SK-N-SH treated with all-trans-retinoic acid at 6 μM for 48 hours (cell line): Measurements from ENCODE around the gene MYLIP.

ENCODE experiments used
- ATAC-seq: fragments of 200-7000 bp; cut with Tn5 transposase; 3 replicates; pipeline ENCODE4 v1.9.1; 2020; ENCODE audit warnings: mild to moderate bottlenecking, moderate library complexity
- ARNTL ChIP-seq: fragments of 450-650 bp; formaldehyde crosslinking; IDR thresholded peaks from 2 replicates; pipeline ENCODE4 v1.5.0; 2020; ENCODE audit warnings: low read depth, mild to moderate bottlenecking, moderate library complexity, borderline replicate concordance
- BACH2 ChIP-seq: fragments of 250-450 bp; sonication (Bioruptor Pico); IDR thresholded peaks from 2 replicates; pipeline ENCODE4 v1.9.0; 2021; ENCODE audit warnings: mild to moderate bottlenecking, borderline replicate concordance
- CSDC2 ChIP-seq: fragments of 250-450 bp; sonication (Bioruptor Pico); IDR thresholded peaks from 2 replicates; pipeline ENCODE4 v1.5.0; 2020; ENCODE audit warnings: mild to moderate bottlenecking, moderate library complexity
- GLIS3 ChIP-seq: fragments of 250-450 bp; sonication (Bioruptor Pico); IDR thresholded peaks from 2 replicates; pipeline ENCODE4 v1.5.0; 2020; ENCODE audit warnings: mild to moderate bottlenecking, moderate library complexity
- ISL1 ChIP-seq: fragments of 250-450 bp; sonication (Bioruptor Pico); IDR thresholded peaks from 2 replicates; pipeline ENCODE4 v2.1.2; 2022; ENCODE audit warnings: mild to moderate bottlenecking, moderate library complexity
- OSR1 ChIP-seq: fragments of 250-450 bp; sonication (Bioruptor Pico); IDR thresholded peaks from 2 replicates; pipeline ENCODE4 v1.8.0; 2022; ENCODE audit warnings: moderate library complexity, mild to moderate bottlenecking, inconsistent platforms
- PPARA ChIP-seq: fragments of 250-450 bp; sonication (Bioruptor Pico); IDR thresholded peaks from 2 replicates; pipeline ENCODE4 v1.5.0; 2020; ENCODE audit warnings: mild to moderate bottlenecking, borderline replicate concordance
- TCF4 ChIP-seq: fragments of 250-450 bp; sonication (Bioruptor Pico); IDR thresholded peaks from 2 replicates; pipeline ENCODE4 v1.8.0; 2021; ENCODE audit warnings: mild to moderate bottlenecking, moderate library complexity, borderline replicate concordance
- ZFP3 ChIP-seq: fragments of 250-450 bp; sonication (Bioruptor Pico); IDR thresholded peaks from 2 replicates; pipeline ENCODE4 v1.5.0; 2020; ENCODE audit warnings: mild to moderate bottlenecking, moderate library complexity
- ZFP30 ChIP-seq: fragments of 450-650 bp; formaldehyde crosslinking; IDR thresholded peaks from 2 replicates; pipeline ENCODE4 v1.5.0; 2022; ENCODE audit warnings: mild to moderate bottlenecking, moderate library complexity
- ZNF565 ChIP-seq: fragments of 450-650 bp; formaldehyde crosslinking; conservative IDR thresholded peaks from 2 replicates; pipeline ENCODE4 v1.5.0; 2020; ENCODE audit warnings: low read depth, mild to moderate bottlenecking, moderate library complexity
- ZNF70 ChIP-seq: fragments of 450-650 bp; formaldehyde crosslinking; IDR thresholded peaks from 2 replicates; pipeline ENCODE4 v1.5.0; 2020; ENCODE audit warnings: mild to moderate bottlenecking, moderate library complexity
- ZNF8 ChIP-seq: fragments of 450-650 bp; formaldehyde crosslinking; IDR thresholded peaks from 2 replicates; pipeline ENCODE4 v1.5.0; 2020; ENCODE audit warnings: mild to moderate bottlenecking, moderate library complexity
- TF ChIP-seq, protein P1 (sequence below): fragments of 250-450 bp; sonication (Bioruptor Pico); IDR thresholded peaks from 2 replicates; pipeline ENCODE4 v1.8.0; 2020; ENCODE audit warnings: mild to moderate bottlenecking, moderate library complexity, borderline replicate concordance
- TF ChIP-seq, protein P2 (sequence below): fragments of 250-450 bp; sonication (Bioruptor Pico); IDR thresholded peaks from 2 replicates; pipeline ENCODE4 v1.5.1; 2021; ENCODE audit warnings: mild to moderate bottlenecking, moderate library complexity
- TF ChIP-seq, protein P3 (sequence below): fragments of 250-450 bp; sonication (Bioruptor Pico); IDR thresholded peaks from 2 replicates; pipeline ENCODE4 v1.5.0; 2020; ENCODE audit warnings: mild to moderate bottlenecking, moderate library complexity
- TF ChIP-seq, protein P4 (sequence below): fragments of 250-450 bp; sonication (Bioruptor Pico); IDR thresholded peaks from 2 replicates; pipeline ENCODE4 v1.8.0; 2021; ENCODE audit warnings: low read depth, mild to moderate bottlenecking, moderate library complexity, borderline replicate concordance
- TF ChIP-seq, protein P5 (sequence below): fragments of 250-450 bp; sonication (Bioruptor Pico); IDR thresholded peaks from 2 replicates; pipeline ENCODE4 v1.5.1; 2020; ENCODE audit warnings: low read depth, mild to moderate bottlenecking, moderate library complexity

The MYLIP gene

DNA sequence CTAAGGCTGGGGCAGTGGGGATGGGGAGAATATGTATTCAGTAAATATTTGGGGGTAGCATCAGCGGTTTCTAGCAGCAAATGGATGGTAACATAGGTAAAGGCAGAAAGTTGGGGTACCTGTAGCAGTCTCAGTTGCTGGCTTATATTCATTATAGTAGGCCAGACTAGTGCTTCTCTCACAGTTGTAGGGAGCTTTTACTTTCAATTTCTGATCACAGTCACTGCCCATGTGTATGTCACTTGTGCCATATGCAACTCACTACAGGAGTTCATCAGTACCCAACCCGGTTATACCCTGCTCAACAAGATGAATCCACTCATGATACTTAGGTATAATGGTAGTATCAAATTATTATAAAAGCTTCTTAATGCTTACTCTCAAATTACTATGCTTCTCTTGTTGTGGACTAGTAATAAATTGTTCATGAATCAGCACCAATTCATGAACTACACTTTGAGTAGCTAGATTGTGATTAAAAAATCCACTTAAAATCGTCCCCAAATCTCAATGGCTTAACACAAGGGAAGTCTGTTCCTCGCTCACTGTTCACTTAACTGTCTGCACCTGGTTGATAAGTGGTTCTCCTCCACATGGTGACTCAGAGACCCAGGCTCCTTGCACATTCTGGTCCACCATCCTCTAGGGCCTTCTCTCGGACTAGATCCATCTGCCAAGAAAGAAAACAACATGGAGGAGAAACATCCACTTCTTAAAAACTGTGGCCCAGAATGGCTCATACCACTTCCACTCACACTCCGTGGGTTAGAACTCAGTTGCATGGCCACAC is 31.3 kb upstream of the MYLIP start:
- TF ChIP-seq, protein P1, sequence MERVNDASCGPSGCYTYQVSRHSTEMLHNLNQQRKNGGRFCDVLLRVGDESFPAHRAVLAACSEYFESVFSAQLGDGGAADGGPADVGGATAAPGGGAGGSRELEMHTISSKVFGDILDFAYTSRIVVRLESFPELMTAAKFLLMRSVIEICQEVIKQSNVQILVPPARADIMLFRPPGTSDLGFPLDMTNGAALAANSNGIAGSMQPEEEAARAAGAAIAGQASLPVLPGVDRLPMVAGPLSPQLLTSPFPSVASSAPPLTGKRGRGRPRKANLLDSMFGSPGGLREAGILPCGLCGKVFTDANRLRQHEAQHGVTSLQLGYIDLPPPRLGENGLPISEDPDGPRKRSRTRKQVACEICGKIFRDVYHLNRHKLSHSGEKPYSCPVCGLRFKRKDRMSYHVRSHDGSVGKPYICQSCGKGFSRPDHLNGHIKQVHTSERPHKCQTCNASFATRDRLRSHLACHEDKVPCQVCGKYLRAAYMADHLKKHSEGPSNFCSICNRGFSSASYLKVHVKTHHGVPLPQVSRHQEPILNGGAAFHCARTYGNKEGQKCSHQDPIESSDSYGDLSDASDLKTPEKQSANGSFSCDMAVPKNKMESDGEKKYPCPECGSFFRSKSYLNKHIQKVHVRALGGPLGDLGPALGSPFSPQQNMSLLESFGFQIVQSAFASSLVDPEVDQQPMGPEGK: no peak
- TF ChIP-seq, protein P2, sequence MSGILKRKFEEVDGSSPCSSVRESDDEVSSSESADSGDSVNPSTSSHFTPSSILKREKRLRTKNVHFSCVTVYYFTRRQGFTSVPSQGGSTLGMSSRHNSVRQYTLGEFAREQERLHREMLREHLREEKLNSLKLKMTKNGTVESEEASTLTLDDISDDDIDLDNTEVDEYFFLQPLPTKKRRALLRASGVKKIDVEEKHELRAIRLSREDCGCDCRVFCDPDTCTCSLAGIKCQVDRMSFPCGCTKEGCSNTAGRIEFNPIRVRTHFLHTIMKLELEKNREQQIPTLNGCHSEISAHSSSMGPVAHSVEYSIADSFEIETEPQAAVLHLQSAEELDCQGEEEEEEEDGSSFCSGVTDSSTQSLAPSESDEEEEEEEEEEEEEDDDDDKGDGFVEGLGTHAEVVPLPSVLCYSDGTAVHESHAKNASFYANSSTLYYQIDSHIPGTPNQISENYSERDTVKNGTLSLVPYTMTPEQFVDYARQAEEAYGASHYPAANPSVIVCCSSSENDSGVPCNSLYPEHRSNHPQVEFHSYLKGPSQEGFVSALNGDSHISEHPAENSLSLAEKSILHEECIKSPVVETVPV (CRISPR knock-in tag): no peak
- TF ChIP-seq, protein P3, sequence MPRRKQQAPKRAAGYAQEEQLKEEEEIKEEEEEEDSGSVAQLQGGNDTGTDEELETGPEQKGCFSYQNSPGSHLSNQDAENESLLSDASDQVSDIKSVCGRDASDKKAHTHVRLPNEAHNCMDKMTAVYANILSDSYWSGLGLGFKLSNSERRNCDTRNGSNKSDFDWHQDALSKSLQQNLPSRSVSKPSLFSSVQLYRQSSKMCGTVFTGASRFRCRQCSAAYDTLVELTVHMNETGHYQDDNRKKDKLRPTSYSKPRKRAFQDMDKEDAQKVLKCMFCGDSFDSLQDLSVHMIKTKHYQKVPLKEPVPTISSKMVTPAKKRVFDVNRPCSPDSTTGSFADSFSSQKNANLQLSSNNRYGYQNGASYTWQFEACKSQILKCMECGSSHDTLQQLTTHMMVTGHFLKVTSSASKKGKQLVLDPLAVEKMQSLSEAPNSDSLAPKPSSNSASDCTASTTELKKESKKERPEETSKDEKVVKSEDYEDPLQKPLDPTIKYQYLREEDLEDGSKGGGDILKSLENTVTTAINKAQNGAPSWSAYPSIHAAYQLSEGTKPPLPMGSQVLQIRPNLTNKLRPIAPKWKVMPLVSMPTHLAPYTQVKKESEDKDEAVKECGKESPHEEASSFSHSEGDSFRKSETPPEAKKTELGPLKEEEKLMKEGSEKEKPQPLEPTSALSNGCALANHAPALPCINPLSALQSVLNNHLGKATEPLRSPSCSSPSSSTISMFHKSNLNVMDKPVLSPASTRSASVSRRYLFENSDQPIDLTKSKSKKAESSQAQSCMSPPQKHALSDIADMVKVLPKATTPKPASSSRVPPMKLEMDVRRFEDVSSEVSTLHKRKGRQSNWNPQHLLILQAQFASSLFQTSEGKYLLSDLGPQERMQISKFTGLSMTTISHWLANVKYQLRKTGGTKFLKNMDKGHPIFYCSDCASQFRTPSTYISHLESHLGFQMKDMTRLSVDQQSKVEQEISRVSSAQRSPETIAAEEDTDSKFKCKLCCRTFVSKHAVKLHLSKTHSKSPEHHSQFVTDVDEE (CRISPR knock-in tag): no peak
- TF ChIP-seq OSR1 (CRISPR knock-in tag): no peak
- TF ChIP-seq CSDC2 (CRISPR knock-in tag): no peak
- TF ChIP-seq TCF4 (CRISPR knock-in tag): no peak
- TF ChIP-seq, protein P4, sequence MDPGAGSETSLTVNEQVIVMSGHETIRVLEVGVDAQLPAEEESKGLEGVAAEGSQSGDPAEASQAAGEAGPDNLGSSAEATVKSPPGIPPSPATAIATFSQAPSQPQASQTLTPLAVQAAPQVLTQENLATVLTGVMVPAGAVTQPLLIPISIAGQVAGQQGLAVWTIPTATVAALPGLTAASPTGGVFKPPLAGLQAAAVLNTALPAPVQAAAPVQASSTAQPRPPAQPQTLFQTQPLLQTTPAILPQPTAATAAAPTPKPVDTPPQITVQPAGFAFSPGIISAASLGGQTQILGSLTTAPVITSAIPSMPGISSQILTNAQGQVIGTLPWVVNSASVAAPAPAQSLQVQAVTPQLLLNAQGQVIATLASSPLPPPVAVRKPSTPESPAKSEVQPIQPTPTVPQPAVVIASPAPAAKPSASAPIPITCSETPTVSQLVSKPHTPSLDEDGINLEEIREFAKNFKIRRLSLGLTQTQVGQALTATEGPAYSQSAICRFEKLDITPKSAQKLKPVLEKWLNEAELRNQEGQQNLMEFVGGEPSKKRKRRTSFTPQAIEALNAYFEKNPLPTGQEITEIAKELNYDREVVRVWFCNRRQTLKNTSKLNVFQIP: no peak
- TF ChIP-seq ZNF565 (CRISPR knock-in tag): no peak
- no peak for TF ChIP-seq ZNF70 (CRISPR knock-in tag)
- TF ChIP-seq ARNTL (CRISPR knock-in tag): no peak
- TF ChIP-seq BACH2 (CRISPR knock-in tag): no peak
- TF ChIP-seq ZFP30 (CRISPR knock-in tag): no peak
- no peak for TF ChIP-seq ZNF8 (CRISPR knock-in tag)
- TF ChIP-seq ZFP3 (CRISPR knock-in tag): no peak
- TF ChIP-seq GLIS3 (CRISPR knock-in tag): no peak
- TF ChIP-seq, all 23 proteins: peak for 0
- no peak for ATAC-seq

DNA sequence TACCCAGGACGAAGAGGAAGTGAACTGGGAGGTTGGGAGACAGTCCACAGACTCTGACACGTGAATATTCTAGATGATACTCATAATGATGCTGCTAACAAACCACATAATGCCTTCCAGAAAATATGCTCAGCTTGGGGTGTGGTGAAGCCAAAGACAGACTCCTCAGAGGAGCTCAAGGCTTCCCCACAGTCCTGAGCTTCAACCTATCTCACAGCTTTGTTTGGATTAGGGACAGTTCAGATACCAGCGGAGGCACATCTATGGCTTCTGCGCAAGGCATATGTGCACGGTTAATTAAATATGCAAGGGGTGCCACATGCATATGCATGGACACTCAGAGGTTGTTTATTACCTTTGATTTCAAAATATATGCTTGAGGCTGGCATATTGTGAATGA is 30.7 kb upstream of the MYLIP start:
- no peak for ATAC-seq
- TF ChIP-seq CSDC2 (CRISPR knock-in tag) (no peak), PPARA (no peak)
- TF ChIP-seq, protein P3 (CRISPR knock-in tag): no peak
- TF ChIP-seq, protein P2 (CRISPR knock-in tag): no peak

DNA sequence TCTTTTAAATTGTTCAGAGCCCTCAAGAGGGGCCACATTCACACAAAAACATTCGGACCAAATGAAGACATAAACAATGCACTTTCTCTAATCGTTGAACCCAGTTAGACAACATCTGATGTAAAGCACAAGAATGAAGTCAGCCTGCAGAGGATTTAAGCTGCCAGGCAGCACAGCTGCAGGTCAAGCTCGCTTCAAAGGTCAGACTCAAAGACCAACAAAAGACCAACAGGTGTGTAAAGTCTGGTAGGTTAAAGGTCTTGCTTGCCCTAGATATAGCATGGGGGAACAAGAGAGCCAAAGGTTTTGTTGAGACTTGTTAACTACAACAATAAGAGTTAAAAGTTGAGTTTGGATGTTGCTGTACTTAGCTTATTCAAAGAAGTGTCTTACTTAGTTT is 26.7 kb upstream of the MYLIP start:
- no peak for ATAC-seq
- TF ChIP-seq ISL1 (CRISPR knock-in tag): no peak
- TF ChIP-seq, protein P3 (CRISPR knock-in tag): no peak
- TF ChIP-seq, protein P5, sequence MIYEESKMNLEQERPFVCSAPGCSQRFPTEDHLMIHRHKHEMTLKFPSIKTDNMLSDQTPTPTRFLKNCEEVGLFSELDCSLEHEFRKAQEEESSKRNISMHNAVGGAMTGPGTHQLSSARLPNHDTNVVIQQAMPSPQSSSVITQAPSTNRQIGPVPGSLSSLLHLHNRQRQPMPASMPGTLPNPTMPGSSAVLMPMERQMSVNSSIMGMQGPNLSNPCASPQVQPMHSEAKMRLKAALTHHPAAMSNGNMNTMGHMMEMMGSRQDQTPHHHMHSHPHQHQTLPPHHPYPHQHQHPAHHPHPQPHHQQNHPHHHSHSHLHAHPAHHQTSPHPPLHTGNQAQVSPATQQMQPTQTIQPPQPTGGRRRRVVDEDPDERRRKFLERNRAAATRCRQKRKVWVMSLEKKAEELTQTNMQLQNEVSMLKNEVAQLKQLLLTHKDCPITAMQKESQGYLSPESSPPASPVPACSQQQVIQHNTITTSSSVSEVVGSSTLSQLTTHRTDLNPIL: no peak
- TF ChIP-seq, protein P2 (CRISPR knock-in tag): no peak
- TF ChIP-seq ZFP30 (CRISPR knock-in tag): no peak
